Loucy (cell line): Measurements from ENCODE around the gene FIS1.
"Not testable (repeated sequence)": the region's sequence is repeated elsewhere in the genome, so short reads cannot be mapped to it uniquely, and the experiment has no call there.

ENCODE experiments used
- H2AFZ ChIP-seq: fragments of 200-600 bp; sonication (generic); 2 replicates; pipeline ENCODE4 v1.6.0; 2016; ENCODE audit warnings: antibody characterized with exemption, mild to moderate bottlenecking, low read length, moderate library complexity
- H3F3A ChIP-seq: fragments of 200-600 bp; 2 replicates; pipeline ENCODE4 v1.6.0; 2016; ENCODE audit warnings: antibody characterized with exemption, low read depth, mild to moderate bottlenecking
- H3K27me3 ChIP-seq: fragments of 200-600 bp; sonication (generic); 2 replicates; pipeline ENCODE4 v1.6.1; 2014; ENCODE audit warnings: low read length, mild to moderate bottlenecking; ENCODE audit not compliant: insufficient read depth, poor library complexity, severe bottlenecking
- H3K36me3 ChIP-seq: fragments of 200-600 bp; sonication (generic); 2 replicates; pipeline ENCODE4 v1.6.1; 2016; ENCODE audit warnings: low read length; ENCODE audit not compliant: insufficient read depth
- H3K4me1 ChIP-seq: fragments of 200-600 bp; sonication (generic); 2 replicates; pipeline ENCODE4 v1.5.1; 2014; ENCODE audit warnings: low read length, mild to moderate bottlenecking; ENCODE audit not compliant: insufficient read depth, poor library complexity, severe bottlenecking
- H3K4me2 ChIP-seq: fragments of 200-600 bp; sonication (generic); 2 replicates; pipeline ENCODE4 v1.6.0; 2014; ENCODE audit warnings: antibody characterized with exemption, low read length, low read depth, mild to moderate bottlenecking; ENCODE audit not compliant: poor library complexity, severe bottlenecking
- H3K4me3 ChIP-seq: fragments of 200-600 bp; sonication (generic); 2 replicates; pipeline ENCODE4 v1.5.1; 2014; ENCODE audit warnings: low read length, mild to moderate bottlenecking, mixed read lengths; ENCODE audit not compliant: poor library complexity, severe bottlenecking
- H3K79me2 ChIP-seq: fragments of 200-600 bp; sonication (generic); 2 replicates; pipeline ENCODE4 v1.6.1; 2014; ENCODE audit warnings: low read length; ENCODE audit not compliant: insufficient read depth
- H3K9ac ChIP-seq: fragments of 200-600 bp; sonication (generic); 2 replicates; pipeline ENCODE4 v1.6.0; 2014; ENCODE audit warnings: mild to moderate bottlenecking, low read depth, low read length, moderate library complexity; ENCODE audit not compliant: poor library complexity, severe bottlenecking
- H3K9me2 ChIP-seq: fragments of 200-600 bp; sonication (generic); replicated peaks from 2 replicates; pipeline ENCODE4 v1.6.1; 2016; ENCODE audit warnings: low read depth, low read length, mixed read lengths
- H3K9me3 ChIP-seq: fragments of 200-600 bp; sonication (generic); 2 replicates; pipeline ENCODE4 v1.6.1; 2014; ENCODE audit warnings: mild to moderate bottlenecking, antibody characterized with exemption, low read length, low read depth; ENCODE audit not compliant: insufficient read depth
- H4K20me1 ChIP-seq: fragments of 200-600 bp; sonication (generic); 2 replicates; pipeline ENCODE4 v1.6.0; 2014; ENCODE audit warnings: antibody characterized with exemption, low read length, mild to moderate bottlenecking; ENCODE audit not compliant: insufficient read depth, poor library complexity, severe bottlenecking
- EZH2phosphoT487 ChIP-seq: fragments of 200-600 bp; IDR thresholded peaks from 2 replicates; pipeline ENCODE4 v1.6.1; 2018; ENCODE audit warnings: antibody characterized with exemption, mild to moderate bottlenecking, moderate library complexity, borderline replicate concordance
- TF ChIP-seq, protein P1 (sequence below): fragments of 200-600 bp; sonication (generic); conservative IDR thresholded peaks from 2 replicates; pipeline ENCODE4 v1.5.1; 2014; ENCODE audit warnings: mild to moderate bottlenecking, antibody characterized with exemption, low read length

The FIS1 gene

DNA sequence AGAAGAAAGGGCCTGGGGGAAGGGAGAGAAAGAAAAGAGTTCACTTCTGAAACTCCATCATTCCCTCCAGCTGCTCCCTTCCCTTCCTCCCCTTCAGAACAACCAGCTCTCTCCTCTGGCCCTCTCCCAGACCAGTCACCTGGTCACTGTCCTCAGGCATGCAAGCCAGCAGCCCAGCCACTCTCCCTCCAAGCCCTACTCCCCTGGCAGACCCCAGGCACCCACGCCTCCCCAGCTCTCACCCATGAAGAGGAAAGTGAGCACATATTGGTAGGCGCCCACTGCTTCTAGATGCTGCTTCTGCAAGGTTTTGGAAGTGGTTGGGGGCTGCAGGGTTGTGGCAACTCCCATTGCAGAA is 44.4 kb downstream of the FIS1 start:
- no peaks in the 10 kb centered on the region for H3F3A ChIP-seq
- H3K9me3 ChIP-seq: no peaks in the 10 kb centered on the region
- no peaks in the 10 kb centered on the region for H3K79me2 ChIP-seq
- H3K27me3 ChIP-seq: no peaks in the 10 kb centered on the region
- no peaks in the 10 kb centered on the region for H4K20me1 ChIP-seq
- H3K4me1 ChIP-seq: no peaks in the 10 kb centered on the region
- H3K4me2 ChIP-seq: no peak overlapping the region
- no peak overlapping the region for H2AFZ ChIP-seq
- TF ChIP-seq EZH2phosphoT487: no peak
- TF ChIP-seq, protein P1, sequence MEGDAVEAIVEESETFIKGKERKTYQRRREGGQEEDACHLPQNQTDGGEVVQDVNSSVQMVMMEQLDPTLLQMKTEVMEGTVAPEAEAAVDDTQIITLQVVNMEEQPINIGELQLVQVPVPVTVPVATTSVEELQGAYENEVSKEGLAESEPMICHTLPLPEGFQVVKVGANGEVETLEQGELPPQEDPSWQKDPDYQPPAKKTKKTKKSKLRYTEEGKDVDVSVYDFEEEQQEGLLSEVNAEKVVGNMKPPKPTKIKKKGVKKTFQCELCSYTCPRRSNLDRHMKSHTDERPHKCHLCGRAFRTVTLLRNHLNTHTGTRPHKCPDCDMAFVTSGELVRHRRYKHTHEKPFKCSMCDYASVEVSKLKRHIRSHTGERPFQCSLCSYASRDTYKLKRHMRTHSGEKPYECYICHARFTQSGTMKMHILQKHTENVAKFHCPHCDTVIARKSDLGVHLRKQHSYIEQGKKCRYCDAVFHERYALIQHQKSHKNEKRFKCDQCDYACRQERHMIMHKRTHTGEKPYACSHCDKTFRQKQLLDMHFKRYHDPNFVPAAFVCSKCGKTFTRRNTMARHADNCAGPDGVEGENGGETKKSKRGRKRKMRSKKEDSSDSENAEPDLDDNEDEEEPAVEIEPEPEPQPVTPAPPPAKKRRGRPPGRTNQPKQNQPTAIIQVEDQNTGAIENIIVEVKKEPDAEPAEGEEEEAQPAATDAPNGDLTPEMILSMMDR: no peak
- H3K4me3 ChIP-seq: no peak overlapping the region
- no peaks in the 10 kb centered on the region for H3K9me2 ChIP-seq
- H3K36me3 ChIP-seq: no peaks in the 10 kb centered on the region
- H3K9ac ChIP-seq: no peak overlapping the region

DNA sequence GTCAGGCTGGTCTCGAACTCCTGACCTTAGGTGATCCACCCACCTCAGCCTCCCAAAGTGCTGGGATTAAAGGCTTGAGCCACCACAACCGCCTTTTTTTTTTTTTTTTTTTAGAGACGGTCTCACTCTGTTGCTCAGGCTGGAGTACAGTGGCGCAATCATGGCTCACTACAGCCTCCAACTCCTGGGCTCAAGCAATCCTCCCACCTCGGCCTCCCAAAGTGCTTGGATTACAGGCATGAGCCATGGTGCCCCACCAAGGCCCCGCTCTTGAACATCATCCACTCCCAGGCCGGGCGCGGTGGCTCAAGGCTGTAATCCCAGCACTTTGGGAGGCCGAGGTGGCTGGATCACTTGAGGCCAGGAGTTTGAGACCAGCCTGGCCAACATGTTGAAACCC is 45.4 kb downstream of the FIS1 start:
- not testable (repeated sequence) for H4K20me1 ChIP-seq, H3K9ac ChIP-seq, H3K36me3 ChIP-seq, H3K4me2 ChIP-seq, H3F3A ChIP-seq, H3K4me3 ChIP-seq, H3K27me3 ChIP-seq, H2AFZ ChIP-seq, H3K9me2 ChIP-seq, H3K4me1 ChIP-seq, H3K9me3 ChIP-seq, H3K79me2 ChIP-seq

GRCh38 chr7:101198476-101198875 is 46.4 kb downstream of the FIS1 start:
- Histone ChIP-seq H3K4me1 (no peaks in the 10 kb centered on the region), H3K9ac (no peak overlapping the region), H3K4me3 (no peak overlapping the region), H3K36me3 (no peaks in the 10 kb centered on the region), H3K4me2 (no peak overlapping the region), H3K9me3 (no peaks in the 10 kb centered on the region), H2AFZ (no peak overlapping the region), H4K20me1 (no peaks in the 10 kb centered on the region), H3F3A (no peaks in the 10 kb centered on the region), H3K27me3 (no peaks in the 10 kb centered on the region), H3K79me2 (no peaks in the 10 kb centered on the region), H3K9me2 (no peaks in the 10 kb centered on the region)
- TF ChIP-seq, protein P1: no peak
- no peak for TF ChIP-seq EZH2phosphoT487

DNA sequence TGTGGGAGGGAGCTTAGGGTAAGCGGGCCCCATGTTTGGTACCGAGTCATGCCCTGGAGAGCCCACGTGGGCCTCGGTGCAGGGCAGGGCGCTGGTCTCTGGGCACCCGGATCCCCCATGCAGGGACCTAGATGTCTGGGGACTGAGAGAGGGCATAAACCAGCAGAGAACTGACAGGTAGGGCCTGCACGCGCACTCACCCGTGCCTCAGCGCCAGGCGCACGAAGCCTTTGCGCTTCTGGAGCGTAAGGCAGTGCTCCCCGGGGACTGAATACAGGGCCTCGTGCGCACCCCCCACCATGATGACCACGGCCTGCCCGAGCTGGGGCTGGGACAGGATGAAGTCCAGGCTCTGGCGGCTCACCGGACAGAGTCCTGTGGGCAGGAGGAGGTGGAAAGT is 46.9 kb downstream of the FIS1 start:
- Histone ChIP-seq H3K4me2 (no peak overlapping the region), H3K9me3 (no peaks in the 10 kb centered on the region), H3K4me1 (no peaks in the 10 kb centered on the region), H3K36me3 (no peaks in the 10 kb centered on the region), H3K27me3 (no peaks in the 10 kb centered on the region), H3K9ac (no peak overlapping the region), H3K79me2 (no peaks in the 10 kb centered on the region), H3K9me2 (no peaks in the 10 kb centered on the region), H2AFZ (no peak overlapping the region), H3K4me3 (no peak overlapping the region), H4K20me1 (no peaks in the 10 kb centered on the region), H3F3A (no peaks in the 10 kb centered on the region)
- no peak for TF ChIP-seq EZH2phosphoT487
- TF ChIP-seq, protein P1: no peak
